ENCODE measurements around the gene PFN1.
"Not testable (repeated sequence)": the region's sequence is repeated elsewhere in the genome, so short reads cannot be mapped to it uniquely, and the experiment has no call there.

PFN1 gene

DNA sequence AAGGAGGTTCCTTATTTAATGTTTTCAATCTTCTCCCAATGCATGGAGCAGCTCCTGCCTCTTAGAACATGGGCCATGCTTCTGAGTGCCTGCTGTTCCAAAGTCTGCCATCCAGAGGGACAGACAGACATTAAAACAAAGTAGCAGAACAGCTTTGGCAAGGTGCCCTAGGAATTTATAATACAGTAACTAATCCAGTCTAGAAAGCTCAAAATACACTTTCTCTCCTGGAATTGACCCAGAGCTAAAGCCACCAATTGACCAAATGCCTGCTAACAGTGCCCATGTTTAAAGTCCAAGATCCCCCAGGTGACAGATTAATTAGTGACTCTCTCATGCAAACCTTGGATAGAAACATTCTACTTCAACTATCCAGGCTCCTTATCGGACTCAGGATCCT, 34.3 kb downstream of the PFN1 start:
- Histone ChIP-seq H3K4me3 (ENCODE audit: severe bottlenecking) (no peak overlapping the region), H3K9me3 (ENCODE audit: severe bottlenecking) (no peaks in the 10 kb centered on the region), H3K27me3 (ENCODE audit: insufficient read depth, poor library complexity, severe bottlenecking) (no peaks in the 10 kb centered on the region), H3K4me1 (ENCODE audit: insufficient read depth, poor library complexity, severe bottlenecking) (peaks cover 9% of the 10 kb centered on the region), H3K27ac (ENCODE audit: poor library complexity, severe bottlenecking) (no peak overlapping the region), H3K36me3 (ENCODE audit: low read depth) (no peaks in the 10 kb centered on the region)
- TF ChIP-seq, protein P1, sequence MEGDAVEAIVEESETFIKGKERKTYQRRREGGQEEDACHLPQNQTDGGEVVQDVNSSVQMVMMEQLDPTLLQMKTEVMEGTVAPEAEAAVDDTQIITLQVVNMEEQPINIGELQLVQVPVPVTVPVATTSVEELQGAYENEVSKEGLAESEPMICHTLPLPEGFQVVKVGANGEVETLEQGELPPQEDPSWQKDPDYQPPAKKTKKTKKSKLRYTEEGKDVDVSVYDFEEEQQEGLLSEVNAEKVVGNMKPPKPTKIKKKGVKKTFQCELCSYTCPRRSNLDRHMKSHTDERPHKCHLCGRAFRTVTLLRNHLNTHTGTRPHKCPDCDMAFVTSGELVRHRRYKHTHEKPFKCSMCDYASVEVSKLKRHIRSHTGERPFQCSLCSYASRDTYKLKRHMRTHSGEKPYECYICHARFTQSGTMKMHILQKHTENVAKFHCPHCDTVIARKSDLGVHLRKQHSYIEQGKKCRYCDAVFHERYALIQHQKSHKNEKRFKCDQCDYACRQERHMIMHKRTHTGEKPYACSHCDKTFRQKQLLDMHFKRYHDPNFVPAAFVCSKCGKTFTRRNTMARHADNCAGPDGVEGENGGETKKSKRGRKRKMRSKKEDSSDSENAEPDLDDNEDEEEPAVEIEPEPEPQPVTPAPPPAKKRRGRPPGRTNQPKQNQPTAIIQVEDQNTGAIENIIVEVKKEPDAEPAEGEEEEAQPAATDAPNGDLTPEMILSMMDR (IDR thresholded peaks at IDR 0.05; ENCODE audit: poor library complexity, severe bottlenecking) = no peak
- no peak for DNase-seq (ENCODE audit: low spot score)
- ATAC-seq (ENCODE audit: low read depth) = no peak

DNA sequence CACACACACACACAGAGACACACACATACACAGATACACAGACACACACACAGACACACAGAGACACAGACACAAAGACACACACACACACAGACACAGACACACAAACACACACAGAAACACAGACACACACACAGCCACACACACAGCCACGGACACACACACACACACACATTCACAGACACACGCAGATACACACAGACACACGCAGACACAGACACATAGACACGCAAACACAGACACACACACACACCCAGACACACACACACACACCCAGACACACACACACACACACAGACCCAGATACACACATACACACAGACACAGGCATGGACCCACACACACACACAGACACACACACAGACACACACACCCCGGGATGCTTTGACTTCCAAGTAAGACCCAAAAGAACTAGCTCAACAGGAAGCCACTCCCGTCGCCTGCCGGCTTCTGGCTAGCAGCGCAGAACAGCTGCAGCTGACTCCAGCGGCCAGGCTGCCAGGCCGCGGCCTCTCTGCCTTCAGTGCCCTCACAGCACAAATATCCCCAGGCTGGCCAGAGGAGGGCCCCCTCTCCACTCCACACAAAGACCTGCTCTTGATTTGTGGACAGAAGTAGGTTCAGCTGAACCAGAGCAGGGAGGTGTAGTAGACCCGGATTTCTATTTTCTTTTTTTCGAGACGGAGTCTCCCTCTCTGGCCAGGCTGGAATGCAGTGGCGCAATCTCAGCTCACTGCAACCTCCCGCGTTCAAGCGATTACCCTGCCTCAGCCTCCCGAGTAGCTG, 39.4 kb downstream of the PFN1 start:
- Histone ChIP-seq H3K4me1 (ENCODE audit: insufficient read depth, poor library complexity, severe bottlenecking) (peaks cover 16% of the 10 kb centered on the region), H3K9me3 (ENCODE audit: severe bottlenecking) (no peaks in the 10 kb centered on the region), H3K27me3 (ENCODE audit: insufficient read depth, poor library complexity, severe bottlenecking) (no peaks in the 10 kb centered on the region), H3K4me3 (ENCODE audit: severe bottlenecking) (no peak overlapping the region), H3K27ac (ENCODE audit: poor library complexity, severe bottlenecking) (peak overlapping the region; percentile 78), H3K36me3 (ENCODE audit: low read depth) (no peaks in the 10 kb centered on the region)
- peak; percentile 78 for DNase-seq (ENCODE audit: low spot score)
- TF ChIP-seq, protein P1 (IDR thresholded peaks at IDR 0.05; ENCODE audit: poor library complexity, severe bottlenecking) = peak; percentile 87
- peak; percentile 84 for ATAC-seq (ENCODE audit: low read depth)

DNA sequence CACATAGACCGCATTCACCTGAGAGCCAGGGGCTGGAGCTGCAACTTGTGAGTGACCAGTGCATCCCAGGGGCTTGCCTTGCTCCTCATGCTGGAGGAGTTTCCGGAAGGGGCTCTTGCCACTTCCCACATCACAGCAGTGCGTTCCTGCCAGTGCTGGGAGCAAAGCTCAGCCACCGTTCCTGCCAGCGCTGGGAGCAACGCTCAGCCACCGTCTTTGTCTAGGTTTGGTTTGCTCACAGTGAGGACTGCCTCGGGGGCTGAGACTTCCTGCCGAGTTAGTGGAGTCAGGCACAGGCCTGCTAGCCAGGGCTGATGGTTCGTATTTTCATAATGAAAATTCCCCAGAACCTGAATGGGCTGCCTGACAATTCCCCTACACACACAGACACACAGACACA, 40.0 kb downstream of the PFN1 start:
- Histone ChIP-seq H3K4me3 (ENCODE audit: severe bottlenecking) (no peak overlapping the region), H3K9me3 (ENCODE audit: severe bottlenecking) (no peaks in the 10 kb centered on the region), H3K27ac (ENCODE audit: poor library complexity, severe bottlenecking) (peak overlapping the region; percentile 78), H3K27me3 (ENCODE audit: insufficient read depth, poor library complexity, severe bottlenecking) (no peaks in the 10 kb centered on the region), H3K4me1 (ENCODE audit: insufficient read depth, poor library complexity, severe bottlenecking) (peaks cover 17% of the 10 kb centered on the region), H3K36me3 (ENCODE audit: low read depth) (no peaks in the 10 kb centered on the region)
- peak; percentile 70 for DNase-seq (ENCODE audit: low spot score)
- TF ChIP-seq, protein P1 (IDR thresholded peaks at IDR 0.05; ENCODE audit: poor library complexity, severe bottlenecking) = no peak
- peak; percentile 61 for ATAC-seq (ENCODE audit: low read depth)

DNA sequence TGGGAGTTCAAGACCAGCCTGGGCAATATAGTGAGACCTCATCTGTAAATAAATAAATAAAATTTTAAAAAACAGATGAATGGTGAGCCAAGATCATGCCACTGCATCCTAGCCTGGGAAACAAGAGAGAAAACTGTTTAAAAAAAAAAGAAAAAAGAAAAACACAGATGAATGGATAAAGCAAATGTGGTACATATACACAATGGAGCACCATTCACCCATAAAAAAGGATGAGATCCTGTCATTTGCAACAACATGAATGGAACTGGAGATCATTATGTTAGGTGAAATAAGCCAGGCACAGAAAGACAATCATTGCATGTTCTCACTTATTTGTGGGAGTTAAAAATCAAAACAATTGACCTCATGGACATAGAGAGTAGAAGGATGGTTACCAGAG, 41.7 kb downstream of the PFN1 start:
- not testable (repeated sequence) for H3K4me3 ChIP-seq (ENCODE audit: severe bottlenecking); H3K9me3 ChIP-seq (ENCODE audit: severe bottlenecking); H3K27me3 ChIP-seq (ENCODE audit: insufficient read depth, poor library complexity, severe bottlenecking); H3K27ac ChIP-seq (ENCODE audit: poor library complexity, severe bottlenecking); DNase-seq (ENCODE audit: low spot score); H3K36me3 ChIP-seq (ENCODE audit: low read depth); ATAC-seq (ENCODE audit: low read depth)
- H3K4me1 ChIP-seq (ENCODE audit: insufficient read depth, poor library complexity, severe bottlenecking) = peaks cover 20% of the 10 kb centered on the region

DNA sequence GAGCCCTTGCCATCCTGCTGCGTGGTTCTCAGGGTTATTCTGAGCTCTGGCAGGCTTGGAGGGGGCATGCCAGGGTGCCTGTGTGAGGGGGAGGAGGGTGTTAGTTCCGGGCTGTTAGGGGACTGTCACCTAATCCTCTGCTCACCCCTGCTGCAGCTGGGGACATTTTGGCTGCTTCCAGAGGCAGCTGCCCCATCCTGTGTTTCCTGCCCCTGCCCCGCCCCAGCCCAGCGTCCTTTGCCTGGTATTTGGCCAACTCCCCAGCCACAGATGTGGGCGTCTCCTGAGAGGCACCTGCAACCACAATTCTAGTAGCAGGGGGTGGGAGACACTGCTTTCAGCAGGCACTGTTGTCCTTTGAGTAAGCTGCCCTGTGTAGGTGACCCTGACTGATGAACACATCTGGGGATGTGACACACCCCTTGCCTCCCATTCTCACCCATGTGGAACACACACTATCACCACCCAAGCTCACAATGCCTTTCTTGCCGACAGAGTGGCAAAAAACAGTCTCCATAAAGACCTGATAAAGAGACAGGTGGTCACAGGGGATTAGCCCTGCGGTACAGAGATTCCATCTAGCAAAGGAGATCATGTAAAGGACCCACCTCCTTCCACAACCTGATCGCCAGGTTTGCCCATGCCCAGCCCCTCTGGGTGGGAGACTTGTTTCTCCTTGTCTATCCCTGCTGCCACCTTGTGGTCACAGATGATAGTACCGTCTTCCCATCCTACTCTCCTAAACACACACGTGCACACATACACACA, 45.1 kb downstream of the PFN1 start, which contains the start of gene CHRNE:
Gene CHRNE, minus strand, starts transcription at position 48 of the 768 bp plus-strand sequence. Its CDS starts 35 bp downstream, at position 13.
- Histone ChIP-seq H3K27me3 (ENCODE audit: insufficient read depth, poor library complexity, severe bottlenecking) (no peaks in the 10 kb centered on the region), H3K4me1 (ENCODE audit: insufficient read depth, poor library complexity, severe bottlenecking) (peaks cover 4% of the 10 kb centered on the region), H3K4me3 (ENCODE audit: severe bottlenecking) (no peak within 1 kb of the TSS), H3K27ac (ENCODE audit: poor library complexity, severe bottlenecking) (peak within 1 kb of the TSS; percentile 9), H3K36me3 (ENCODE audit: low read depth) (0 out of 2 replicates have a peak, but pooled peaks cover 2% of the 10 kb centered on the region), H3K9me3 (ENCODE audit: severe bottlenecking) (no peaks in the 10 kb centered on the region)
- ATAC-seq (ENCODE audit: low read depth) (peak; percentile 55), DNase-seq (ENCODE audit: low spot score) (peak; percentile 84)
- TF ChIP-seq, protein P1 (IDR thresholded peaks at IDR 0.05; ENCODE audit: poor library complexity, severe bottlenecking) = peak; percentile 92
